Measurements from ENCODE around the gene SECISBP2L. TPM values are rescaled to one million over a fixed set of nuclear protein-coding genes. Genes with fewer than 3 reads are reported as not detected.
A peak's percentile ranks its signal among the peaks of the same experiment; 100 is the strongest.

SECISBP2L gene
- total and polyA plus RNA-seq, 9 of the 15 experiments (the other 6 are each of a cell fraction or from before 2014, with no cell fraction given), result 0.55 to 14.1 (median 10.4) TPM

GRCh38 chr15:48978638-48979037 lies 67.6 kb downstream of the SECISBP2L start:
- H3K36me3 ChIP-seq (ENCODE audit: control insufficient read depth, insufficient read depth, low read length), result no peaks in the 10 kb centered on the region
- no peaks in the 10 kb centered on the region for H4K20me1 ChIP-seq (replicated peaks; ENCODE audit: control insufficient read depth, insufficient read depth, low read length)
- intact Hi-C loops (cut with micrococcal nuclease) (no loop called here), in situ Hi-C loops (cut with MboI) (no loop called here)
- ATAC-seq (no peak), FAIRE-seq (no peak), DNase-seq (ENCODE audit: extremely low read depth in 1 of 4, low spot score in 3 of 4) (no peak)
- no peak overlapping the region for H3K4me2 ChIP-seq (ENCODE audit: insufficient read depth, low read length)
- H3K27me3 ChIP-seq (ENCODE audit: control insufficient read depth in 2 of 2, insufficient read depth in 2 of 2, low read length in 2 of 2), result no peaks in the 10 kb centered on the region
- ChIA-PET CTCF (ENCODE audit: low intra/inter-chr PET ratio) (no interaction called here), POLR2A (no interaction called here)
- no peaks in the 10 kb centered on the region for H3K9me3 ChIP-seq (replicated peaks; ENCODE audit: control insufficient read depth, insufficient read depth, low read depth, low read length)
- 0 out of 2 replicates have a peak overlapping the region, but pooled peaks have one; percentile 6 for H2AFZ ChIP-seq (ENCODE audit: low read depth, low read length)
- TF ChIP-seq THRA (IDR thresholded peaks at IDR 0.05) (peak; percentile 56; the same call in 1 of the 2 replicates), NR0B1 (IDR thresholded peaks at IDR 0.05; ENCODE audit: partially characterized antibody) (no peak), PHF21A (IDR thresholded peaks at IDR 0.05; ENCODE audit: borderline replicate concordance, low read depth) (no peak), ZNF586 (CRISPR knock-in tag; conservative IDR thresholded peaks at IDR 0.05) (no peak), IRF9 (tag; IDR thresholded peaks at IDR 0.05) (no peak), TCF7L2 (IDR thresholded peaks at IDR 0.05; ENCODE audit: low read depth, low read length) (no peak), ETV1 (tag; conservative IDR thresholded peaks at IDR 0.05; ENCODE audit: low read depth) (no peak), EHMT2 (IDR thresholded peaks at IDR 0.05) (no peak), ZSCAN32 (CRISPR knock-in tag; IDR thresholded peaks at IDR 0.05) (no peak)
- H3K9me1 ChIP-seq (ENCODE audit: control insufficient read depth, insufficient read depth, low read length), result no peaks in the 10 kb centered on the region
- 23% methylated on average over 2 of the region's 2 CpGs for WGBS (ENCODE audit: insufficient coverage, low coverage, missing lambda C conversion rate)
- no TSS peak for BruUV-seq (replicated peaks)
- no peak overlapping the region for H3K9ac ChIP-seq (ENCODE audit: insufficient read depth in 1 of 2, low read depth in 2 of 2, low read length in 2 of 2)
- no peak overlapping the region for H3K4me3 ChIP-seq
- H3K27ac ChIP-seq (ENCODE audit: extremely low read depth, low read depth, low read length), result no peak overlapping the region
- peaks cover 11 to 12% of the 10 kb centered on the region in 2 experiments; a peak in 3 of 5 replicates for H3K4me1 ChIP-seq (replicated peaks in 1 of 2; ENCODE audit: control insufficient read depth in 2 of 2, insufficient read depth in 2 of 2, low read length in 2 of 2)
- no peaks in the 10 kb centered on the region for H3K79me2 ChIP-seq (ENCODE audit: control insufficient read depth, insufficient read depth, low read length)
